Measurements from ENCODE around the gene CSNK2A1.

CSNK2A1 gene

DNA sequence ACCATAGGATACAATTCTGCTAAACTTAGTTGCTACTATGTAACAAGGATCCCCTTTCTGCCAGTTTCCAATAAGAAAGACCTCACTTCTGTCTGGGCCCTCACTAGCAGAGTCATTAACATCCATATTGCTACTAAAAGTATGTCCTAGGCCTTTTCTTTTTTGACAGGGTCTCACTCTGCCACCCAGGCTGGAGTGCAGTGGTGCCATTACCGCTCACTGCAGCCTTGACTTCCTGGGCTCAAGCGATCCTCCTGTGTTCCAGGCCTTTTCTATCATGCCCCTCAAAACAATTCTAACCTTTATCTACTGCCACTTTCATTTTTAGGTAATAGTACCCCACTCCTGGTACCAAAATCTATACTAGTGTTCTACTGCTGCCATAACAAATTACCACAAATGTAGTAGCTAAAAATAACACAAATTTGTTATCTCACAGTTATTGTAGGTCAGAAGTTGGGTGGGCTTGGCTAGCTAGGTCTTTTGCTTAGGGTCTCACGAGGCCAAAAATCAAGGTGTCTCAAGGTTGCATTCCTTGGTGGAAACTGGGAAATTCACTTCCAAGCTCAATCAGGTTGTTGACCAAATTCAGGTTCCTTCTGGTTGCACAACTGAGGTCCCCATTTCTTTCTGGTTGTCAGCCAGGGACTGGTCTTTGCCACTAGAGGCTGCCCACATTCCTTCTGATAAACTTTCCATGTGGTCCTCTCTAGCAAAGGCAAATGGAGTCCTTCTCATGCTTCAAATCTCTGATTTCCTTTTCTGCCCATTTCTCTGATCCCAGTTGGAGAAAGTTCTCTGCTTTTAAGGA is 3.0 kb downstream of the CSNK2A1 start:
- no peak for DNase-seq (ENCODE audit: low spot score)
- TF ChIP-seq CTCF (IDR thresholded peaks at IDR 0.05; ENCODE audit: extremely low read depth, missing control alignments) = no peak

DNA sequence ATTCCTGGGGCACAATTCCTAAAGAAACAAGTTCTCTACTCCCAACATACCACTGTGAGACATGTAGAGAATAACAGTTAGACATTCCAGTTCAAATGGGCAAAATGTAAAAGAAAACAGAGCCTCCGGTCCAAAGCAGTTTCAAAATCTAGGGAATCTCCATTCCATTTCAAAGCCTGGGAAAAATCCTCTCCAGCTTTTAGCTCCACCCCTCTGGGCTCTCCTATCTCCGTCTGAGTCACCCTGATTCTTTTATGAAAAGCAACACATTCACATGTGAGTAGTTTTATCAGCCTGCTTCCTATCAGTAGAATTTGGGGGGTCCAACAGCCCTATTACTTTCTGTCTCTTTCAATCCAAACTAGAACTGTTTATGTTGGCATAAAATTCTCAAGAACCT is 3.7 kb downstream of the CSNK2A1 start:
- no peak for TF ChIP-seq CTCF (IDR thresholded peaks at IDR 0.05; ENCODE audit: extremely low read depth, missing control alignments)
- DNase-seq (ENCODE audit: low spot score) = no peak

- no peak for TF ChIP-seq CTCF (IDR thresholded peaks at IDR 0.05; ENCODE audit: extremely low read depth, missing control alignments)
- DNase-seq (ENCODE audit: low spot score) = no peak
These were observed 4.4 kb downstream of the CSNK2A1 start for GRCh38 chr20:539191-539590.

- TF ChIP-seq CTCF (IDR thresholded peaks at IDR 0.05; ENCODE audit: extremely low read depth, missing control alignments) = no peak
- DNase-seq (ENCODE audit: low spot score) = no peak
These were observed 5.6 kb downstream of the CSNK2A1 start for GRCh38 chr20:537983-538382.

DNA sequence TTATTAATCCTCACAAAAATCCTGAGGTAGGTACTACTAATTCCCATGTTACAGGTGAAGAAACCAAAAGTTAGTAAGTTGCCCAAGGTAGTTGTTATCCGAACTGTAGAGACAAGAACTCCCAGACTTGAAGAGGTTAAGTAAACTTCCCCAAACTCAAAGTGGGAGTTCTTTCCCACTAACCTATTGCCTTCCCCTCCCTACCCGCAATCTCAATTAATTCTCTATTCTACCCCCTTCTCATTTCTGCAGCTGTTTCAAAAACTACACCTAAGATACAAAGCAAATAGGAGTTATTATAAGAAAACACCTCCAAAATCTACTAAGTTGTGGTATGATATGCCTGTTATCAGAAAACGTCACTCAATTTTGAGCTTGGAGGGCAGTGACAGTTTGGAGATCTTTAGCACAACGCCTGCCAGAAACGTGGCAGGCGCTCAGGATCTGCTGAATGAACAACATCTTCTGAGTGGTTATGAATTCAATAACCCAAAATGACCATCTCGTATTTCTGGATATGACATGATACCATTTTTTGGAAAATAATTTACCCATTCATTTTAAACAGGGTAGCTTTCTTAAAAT is 7.1 kb downstream of the CSNK2A1 start:
- no peak for DNase-seq (ENCODE audit: low spot score)
- TF ChIP-seq CTCF (IDR thresholded peaks at IDR 0.05; ENCODE audit: extremely low read depth, missing control alignments) = no peak

DNA sequence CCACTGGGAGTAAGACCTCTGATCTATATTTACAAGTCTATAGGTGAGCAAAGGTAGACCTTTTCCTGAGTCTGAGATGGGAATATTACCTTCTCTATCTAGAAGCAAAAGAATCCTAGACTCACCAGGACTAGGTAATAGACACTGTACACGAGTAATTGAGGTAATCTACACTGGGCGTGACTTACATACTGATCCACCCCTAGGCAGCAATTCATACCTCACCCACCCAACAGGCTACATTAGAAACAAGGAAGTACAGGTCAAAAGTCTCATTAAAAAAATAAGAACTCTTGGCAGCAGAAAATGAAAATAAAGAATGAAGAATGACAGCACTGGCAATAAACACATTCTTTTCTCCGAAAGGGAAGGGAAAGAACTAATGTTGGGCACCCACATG is 7.6 kb downstream of the CSNK2A1 start:
- DNase-seq (ENCODE audit: low spot score) = no peak
- no peak for TF ChIP-seq CTCF (IDR thresholded peaks at IDR 0.05; ENCODE audit: extremely low read depth, missing control alignments)

- no peak for TF ChIP-seq CTCF (IDR thresholded peaks at IDR 0.05; ENCODE audit: extremely low read depth, missing control alignments)
- no peak for DNase-seq (ENCODE audit: low spot score)
These were observed 10.1 kb downstream of the CSNK2A1 start for GRCh38 chr20:533526-533925.
